MM.1S (cell line): ENCODE data around the gene LEMD2.

Experiments
- CTCF ChIP-seq: fragments of 300-600 bp; sonication (generic); IDR thresholded peaks from 2 replicates; pipeline ENCODE4 v1.5.1; 2016; ENCODE audit warnings: antibody characterized with exemption, low read length, mixed read lengths
- EZH2 ChIP-seq: fragments of 300-600 bp; sonication (generic); optimal IDR thresholded peaks from 2 replicates; pipeline ENCODE3; 2017; ENCODE audit warnings: low read depth, mild to moderate bottlenecking, antibody characterized with exemption, low read length, mixed read lengths
- EZH2phosphoT487 ChIP-seq: fragments of 300-600 bp; sonication (generic); IDR thresholded peaks from 2 replicates; pipeline ENCODE4 v1.6.1; 2018; ENCODE audit warnings: antibody characterized with exemption, low read length

DNA sequence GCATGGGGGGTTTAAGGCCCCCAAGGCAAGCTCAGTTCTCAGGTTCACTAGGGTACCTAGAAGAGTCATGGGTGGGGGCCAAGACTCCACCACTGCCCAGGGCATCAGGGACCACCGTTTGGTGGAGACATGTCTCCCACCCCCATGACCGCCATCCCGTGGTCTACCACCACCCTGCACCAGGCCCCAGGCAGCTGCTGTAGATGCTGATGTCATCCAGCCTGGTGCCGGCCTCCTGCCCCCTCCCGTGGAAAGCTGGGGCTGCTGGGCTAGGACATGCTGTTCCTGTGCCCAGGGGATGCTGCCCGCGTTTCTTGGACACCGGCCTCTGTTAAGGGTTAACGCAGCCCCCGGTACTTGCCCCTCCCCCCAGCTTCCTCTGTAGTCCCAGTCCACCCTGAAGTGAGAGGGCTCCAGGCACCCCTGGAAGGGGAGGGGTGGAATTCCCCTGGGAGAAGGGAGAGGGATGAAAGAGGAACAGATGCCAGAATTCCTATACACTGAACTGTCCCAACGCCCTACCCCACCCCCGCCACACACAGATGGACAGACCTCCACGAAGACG, 42.8 kb downstream of the LEMD2 start:
- TF ChIP-seq CTCF (no peak), EZH2 (no peak), EZH2phosphoT487 (no peak)
